ACC112 (cell line): Measurements from ENCODE around the gene DPYSL4.

ENCODE experiments used
- H2AFZ ChIP-seq: fragments of 200-600 bp; sonication (generic); one replicate; pipeline ENCODE4 v1.6.0; 2017; ENCODE audit warnings: antibody characterized with exemption, low read length; ENCODE audit not compliant: unreplicated experiment
- H3K27ac ChIP-seq: fragments of 200-600 bp; sonication (generic); 2 replicates; pipeline ENCODE4 v1.5.1; 2014; ENCODE audit warnings: low read depth, mild to moderate bottlenecking, antibody characterized with exemption, low read length, moderate library complexity
- H3K27me3 ChIP-seq: fragments of 200-600 bp; sonication (generic); 2 replicates; pipeline ENCODE4 v1.6.1; 2014; ENCODE audit warnings: mild to moderate bottlenecking, antibody characterized with exemption, low read length, moderate library complexity, mixed read lengths; ENCODE audit not compliant: insufficient read depth
- H3K36me3 ChIP-seq: fragments of 200-600 bp; sonication (generic); 2 replicates; pipeline ENCODE4 v1.6.1; 2016; ENCODE audit warnings: mild to moderate bottlenecking, antibody characterized with exemption, low read length, moderate library complexity, mixed read lengths; ENCODE audit not compliant: insufficient read depth
- H3K4me1 ChIP-seq: fragments of 200-600 bp; sonication (generic); one replicate; pipeline ENCODE4 v1.6.1; 2016; ENCODE audit warnings: low read length, mixed read lengths; ENCODE audit not compliant: insufficient read depth, unreplicated experiment, control insufficient read depth
- H3K4me3 ChIP-seq: fragments of 200-600 bp; sonication (generic); 2 replicates; pipeline ENCODE4 v1.5.1; 2014; ENCODE audit warnings: mild to moderate bottlenecking, low read depth, low read length
- H3K79me2 ChIP-seq: fragments of 200-600 bp; sonication (generic); one replicate; pipeline ENCODE4 v1.6.0; 2016; ENCODE audit warnings: low read length; ENCODE audit not compliant: control insufficient read depth, unreplicated experiment, insufficient read depth

Gene DPYSL4

GRCh38 chr10:132181691-132182425 lies 4.9 kb upstream of the DPYSL4 start:
- Histone ChIP-seq H2AFZ (no peak overlapping the region), H3K36me3 (no peaks in the 10 kb centered on the region), H3K4me3 (no peak overlapping the region), H3K4me1 (no peaks in the 10 kb centered on the region), H3K27ac (no peak overlapping the region), H3K27me3 (peaks cover 72% of the 10 kb centered on the region), H3K79me2 (no peaks in the 10 kb centered on the region)

DNA sequence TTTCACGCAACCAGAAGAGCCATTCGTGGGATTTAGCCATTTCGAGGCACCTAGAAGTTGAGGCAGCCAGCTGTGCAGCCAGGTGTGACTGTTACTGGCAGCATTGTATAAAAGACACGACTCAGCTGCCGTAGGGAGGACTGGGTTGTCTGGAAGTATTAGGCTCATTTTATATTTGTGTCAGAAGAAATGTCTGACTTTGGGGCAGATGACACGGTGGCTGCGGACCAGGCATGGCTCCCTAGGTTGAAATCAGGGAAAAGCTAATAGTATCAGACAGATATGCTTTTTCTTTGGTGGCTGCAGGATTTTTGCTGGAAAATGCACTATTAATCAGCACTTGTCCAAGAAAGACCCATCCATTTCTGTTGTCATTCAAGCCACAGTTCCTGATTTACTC lies 4.2 kb upstream of the DPYSL4 start:
- H3K4me1 ChIP-seq, result no peaks in the 10 kb centered on the region
- no peaks in the 10 kb centered on the region for H3K36me3 ChIP-seq
- H3K27ac ChIP-seq, result no peak overlapping the region
- H3K79me2 ChIP-seq, result no peaks in the 10 kb centered on the region
- no peak overlapping the region for H3K4me3 ChIP-seq
- peaks cover 72% of the 10 kb centered on the region for H3K27me3 ChIP-seq
- no peak overlapping the region for H2AFZ ChIP-seq

DNA sequence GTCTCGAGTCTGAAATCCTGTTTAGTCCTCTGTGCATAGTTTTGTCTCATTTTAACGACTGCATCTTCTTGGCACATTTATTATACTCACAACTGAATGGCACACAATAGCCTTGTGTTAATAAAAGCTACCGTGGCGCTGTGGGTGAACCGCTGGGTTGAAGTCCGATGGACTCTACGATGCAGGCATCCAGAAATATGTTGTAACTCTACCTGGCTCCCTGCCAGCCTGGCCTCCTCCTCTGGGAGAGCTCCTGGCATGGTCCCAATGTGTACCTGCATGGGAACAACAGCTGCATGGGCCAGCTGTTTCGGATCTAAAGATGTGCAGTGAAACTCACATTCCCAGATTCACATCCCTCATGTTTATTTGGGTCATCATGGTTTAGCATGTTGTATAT lies 3.7 kb upstream of the DPYSL4 start:
- H3K4me3 ChIP-seq, result no peak overlapping the region
- peaks cover 73% of the 10 kb centered on the region for H3K27me3 ChIP-seq
- no peaks in the 10 kb centered on the region for H3K4me1 ChIP-seq
- no peak overlapping the region for H2AFZ ChIP-seq
- no peaks in the 10 kb centered on the region for H3K79me2 ChIP-seq
- H3K36me3 ChIP-seq, result no peaks in the 10 kb centered on the region
- H3K27ac ChIP-seq, result no peak overlapping the region

GRCh38 chr10:132184816-132185593 lies 1.7 kb upstream of the DPYSL4 start:
- peaks cover 71% of the 10 kb centered on the region for H3K27me3 ChIP-seq
- no peak overlapping the region for H2AFZ ChIP-seq
- no peaks in the 10 kb centered on the region for H3K79me2 ChIP-seq
- H3K4me1 ChIP-seq, result no peaks in the 10 kb centered on the region
- no peak overlapping the region for H3K27ac ChIP-seq
- no peaks in the 10 kb centered on the region for H3K36me3 ChIP-seq
- H3K4me3 ChIP-seq, result no peak overlapping the region

DNA sequence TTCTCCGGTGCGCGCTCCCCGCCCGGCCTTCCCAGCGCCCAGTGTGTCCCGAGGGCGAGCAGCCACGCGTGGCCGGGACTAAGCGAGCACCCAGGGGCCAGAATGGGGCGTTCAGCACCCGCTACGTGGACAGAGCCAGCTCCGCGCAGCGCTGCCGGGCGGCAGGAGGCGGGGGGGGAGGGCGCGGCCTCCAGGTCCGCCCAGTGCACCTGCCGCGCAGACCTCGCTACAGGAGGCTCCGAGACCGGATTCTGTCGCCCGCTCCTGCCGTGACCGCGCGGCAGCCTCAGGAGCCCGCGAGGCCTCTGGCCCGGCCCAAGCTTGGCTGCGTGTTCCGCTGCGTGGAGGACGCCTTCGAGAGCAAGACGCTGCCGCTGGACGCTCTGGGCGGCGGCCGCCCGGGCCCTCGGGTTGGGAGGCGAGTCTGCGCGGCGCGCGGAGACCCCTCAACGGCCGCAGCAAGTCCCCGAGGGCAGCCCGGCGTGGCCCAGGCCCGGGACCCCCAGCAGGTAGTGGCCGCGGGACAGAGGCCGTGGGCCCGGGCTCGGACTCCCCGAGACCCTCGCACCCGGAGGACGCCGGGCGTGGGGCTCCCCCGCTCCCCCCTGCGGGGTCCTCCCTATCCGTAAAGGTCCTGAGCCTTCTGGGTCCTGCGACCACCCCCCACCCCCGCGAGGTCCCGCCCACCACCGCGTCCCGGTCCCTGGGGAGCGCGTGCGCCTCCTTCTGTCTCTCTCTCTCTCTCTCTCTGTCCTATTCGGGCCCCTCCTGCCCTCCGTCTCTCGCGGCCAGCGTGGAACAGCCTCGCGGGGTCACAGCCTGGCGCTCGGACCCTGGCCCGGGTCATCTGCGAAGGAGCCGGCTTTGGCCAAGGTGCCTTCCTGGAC lies 904 bp upstream of the DPYSL4 start:
- no peak overlapping the region for H3K27ac ChIP-seq
- H3K4me1 ChIP-seq, result no peaks in the 10 kb centered on the region
- no peaks in the 10 kb centered on the region for H3K36me3 ChIP-seq
- peaks cover 71% of the 10 kb centered on the region for H3K27me3 ChIP-seq
- H3K79me2 ChIP-seq, result no peaks in the 10 kb centered on the region
- H3K4me3 ChIP-seq, result peak overlapping the region; percentile 51
- no peak overlapping the region for H2AFZ ChIP-seq

- Histone ChIP-seq H3K27ac (no peak overlapping the region), H3K4me3 (peak overlapping the region; percentile 73), H3K79me2 (no peaks in the 10 kb centered on the region), H3K4me1 (no peaks in the 10 kb centered on the region), H2AFZ (no peak overlapping the region), H3K36me3 (no peaks in the 10 kb centered on the region), H3K27me3 (peaks cover 64% of the 10 kb centered on the region)
Measured at GRCh38 chr10:132187430-132188138, 836 bp downstream of the DPYSL4 start.

GRCh38 chr10:132188331-132188730 lies 1.6 kb downstream of the DPYSL4 start:
- Histone ChIP-seq H3K4me3 (no peak overlapping the region), H3K27me3 (peaks cover 56% of the 10 kb centered on the region), H3K4me1 (no peaks in the 10 kb centered on the region), H2AFZ (no peak overlapping the region), H3K27ac (no peak overlapping the region), H3K79me2 (no peaks in the 10 kb centered on the region), H3K36me3 (no peaks in the 10 kb centered on the region)

DNA sequence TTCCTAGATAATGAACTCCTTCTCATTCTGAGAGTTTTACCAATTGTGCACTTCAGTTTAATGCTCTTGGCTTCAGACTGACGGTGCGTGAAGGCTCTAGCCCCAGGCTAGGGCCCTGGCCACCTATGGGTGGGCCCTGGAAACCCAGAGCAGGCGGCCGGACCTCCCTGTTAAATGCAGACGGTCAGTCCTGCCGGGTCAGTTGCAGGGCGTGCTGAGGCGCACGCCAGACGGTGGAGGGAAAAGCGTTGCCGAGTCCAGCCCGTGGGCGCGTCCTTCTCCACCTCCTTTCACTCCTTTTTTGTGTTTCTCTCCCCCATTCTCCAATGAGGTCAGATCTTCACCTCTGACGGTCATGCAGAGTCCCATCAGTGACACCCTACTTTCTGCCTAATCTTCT lies 2.3 kb downstream of the DPYSL4 start:
- Histone ChIP-seq H3K27me3 (peaks cover 50% of the 10 kb centered on the region), H3K36me3 (no peaks in the 10 kb centered on the region), H3K79me2 (no peaks in the 10 kb centered on the region), H3K27ac (no peak overlapping the region), H3K4me1 (no peaks in the 10 kb centered on the region), H2AFZ (no peak overlapping the region), H3K4me3 (no peak overlapping the region)

DNA sequence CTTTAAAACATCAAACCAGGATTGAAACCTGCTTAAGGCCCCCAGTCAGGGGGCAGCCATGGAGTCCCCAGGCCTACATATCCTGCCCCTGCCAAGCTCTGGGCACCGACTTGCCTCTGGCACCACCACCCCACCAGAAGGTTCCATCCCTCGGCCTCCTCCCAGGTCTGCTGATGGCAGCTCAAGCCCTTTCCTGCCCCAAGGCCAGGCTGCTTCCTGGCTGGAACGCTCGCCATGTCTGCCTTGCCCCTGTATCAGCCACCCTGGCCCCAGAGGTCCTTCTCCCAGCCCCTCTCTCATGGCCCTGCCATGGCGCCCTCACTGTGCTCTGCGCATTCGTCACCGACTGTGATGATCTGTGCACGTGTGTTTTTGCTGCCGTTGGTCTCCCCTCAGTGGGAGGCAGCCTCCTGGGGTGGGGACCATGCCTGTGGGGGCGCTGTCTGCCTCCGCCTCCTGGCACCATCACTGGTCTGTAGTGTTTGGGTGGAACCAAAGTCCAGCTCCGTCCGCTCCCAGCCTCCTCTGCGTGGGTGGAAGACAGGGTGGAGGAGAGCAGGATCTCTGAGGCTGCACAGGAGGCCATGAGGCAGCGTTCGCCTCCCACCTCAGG lies 3.2 kb downstream of the DPYSL4 start:
- H3K27ac ChIP-seq, result no peak overlapping the region
- H3K36me3 ChIP-seq, result no peaks in the 10 kb centered on the region
- peaks cover 42% of the 10 kb centered on the region for H3K27me3 ChIP-seq
- no peaks in the 10 kb centered on the region for H3K4me1 ChIP-seq
- no peak overlapping the region for H3K4me3 ChIP-seq
- no peaks in the 10 kb centered on the region for H3K79me2 ChIP-seq
- H2AFZ ChIP-seq, result no peak overlapping the region
